SHP77 (cell line): Measurements from ENCODE around the gene ADGRG7.
"Not testable (repeated sequence)": the region's sequence is repeated elsewhere in the genome, so short reads cannot be mapped to it uniquely, and the experiment has no call there.

Experiments used
- DNase-seq, 2 experiments: peaks; one replicate each; lab custom pipeline; 2025; lab: John Stamatoyannopoulos, UW

ADGRG7 gene

GRCh38 chr3:100647657-100648056 is 38.3 kb downstream of the ADGRG7 start:
- no peak for DNase-seq

GRCh38 chr3:100650651-100651619 is 41.5 kb downstream of the ADGRG7 start:
- no peak for DNase-seq

GRCh38 chr3:100653604-100654294 is 44.3 kb downstream of the ADGRG7 start:
- DNase-seq = no peak

GRCh38 chr3:100656945-100657344 is 47.5 kb downstream of the ADGRG7 start:
- DNase-seq = no peak

GRCh38 chr3:100661294-100661693 is 51.9 kb downstream of the ADGRG7 start:
- DNase-seq = not testable (repeated sequence)

GRCh38 chr3:100662113-100662823 is 52.9 kb downstream of the ADGRG7 start:
- no peak for DNase-seq

GRCh38 chr3:100665230-100665629 is 55.8 kb downstream of the ADGRG7 start:
- no peak for DNase-seq

GRCh38 chr3:100666699-100667098 is 57.3 kb downstream of the ADGRG7 start:
- not testable (repeated sequence) for DNase-seq

- DNase-seq = not testable (repeated sequence)
Observed at GRCh38 chr3:100667316-100667715, 57.9 kb downstream of the ADGRG7 start.

GRCh38 chr3:100670995-100671394 is 61.6 kb downstream of the ADGRG7 start:
- not testable (repeated sequence) for DNase-seq

- DNase-seq = no peak
Observed at GRCh38 chr3:100681496-100681895, 72.1 kb downstream of the ADGRG7 start.

- no peak for DNase-seq
Observed at GRCh38 chr3:100682056-100682853, 72.9 kb downstream of the ADGRG7 start.

- no peak for DNase-seq
Observed at GRCh38 chr3:100682854-100683760, 73.7 kb downstream of the ADGRG7 start.

GRCh38 chr3:100693225-100693624 is 83.8 kb downstream of the ADGRG7 start:
- DNase-seq = no peak

GRCh38 chr3:100695696-100696095 is 86.3 kb downstream of the ADGRG7 start:
- DNase-seq = no peak

GRCh38 chr3:100696161-100696560 is 86.8 kb downstream of the ADGRG7 start:
- no peak for DNase-seq

GRCh38 chr3:100697172-100697571 is 87.8 kb downstream of the ADGRG7 start:
- peak in 1 of 2 experiments; percentile 12 for DNase-seq

GRCh38 chr3:100697723-100698285 is 88.4 kb downstream of the ADGRG7 start:
- DNase-seq = no peak

- no peak for DNase-seq
Observed at GRCh38 chr3:100698736-100699135, 89.3 kb downstream of the ADGRG7 start.

- DNase-seq = no peak
Observed at GRCh38 chr3:100700708-100701107, 91.3 kb downstream of the ADGRG7 start.
